ENCODE data around the gene PROM1.

- TF ChIP-seq BHLHE40 (IDR thresholded peaks at IDR 0.05; ENCODE audit: borderline replicate concordance) (no peak), SP1 (IDR thresholded peaks at IDR 0.05) (no peak), FOXK2 (IDR thresholded peaks at IDR 0.05) (no peak), LEF1 (IDR thresholded peaks at IDR 0.05; ENCODE audit: borderline replicate concordance) (no peak), ELF4 (IDR thresholded peaks at IDR 0.05) (no peak), FOXM1 (IDR thresholded peaks at IDR 0.05; ENCODE audit: borderline replicate concordance) (no peak), SUZ12 (IDR thresholded peaks at IDR 0.05) (no peak), CTBP1 (IDR thresholded peaks at IDR 0.05; ENCODE audit: borderline replicate concordance) (no peak), L3MBTL2 (conservative IDR thresholded peaks at IDR 0.05) (no peak), ZNF384 (IDR thresholded peaks at IDR 0.05) (no peak)
Observed at GRCh38 chr4:15996773-15997172, 87.0 kb downstream of the PROM1 start.
